DND-41 (cell line): ENCODE measurements around the gene CIRBP.

Experiments used
- ATAC-seq: fragments of 200-7000 bp; cut with Tn5 transposase; 3 replicates; pipeline ENCODE4 v1.9.1; 2021; ENCODE audit warnings: low read depth; ENCODE audit not compliant: insufficient read depth
- DNase-seq: peaks from one replicate; pipeline ENCODE4 v3.0.0-alpha.2; 2020
- H2AFZ ChIP-seq: 2 replicates; pipeline ENCODE4 v1.6.0; 2012; ENCODE audit warnings: low read depth, low read length
- H3K27ac ChIP-seq: 2 replicates; pipeline ENCODE4 v1.5.1; 2012; ENCODE audit warnings: low read length, inconsistent platforms
- H3K27me3 ChIP-seq: fragments of 200-600 bp; sonication (generic); 2 replicates; pipeline ENCODE4 v1.6.0; 2012; ENCODE audit warnings: low read length, mild to moderate bottlenecking, inconsistent platforms; ENCODE audit not compliant: insufficient read depth, poor library complexity
- H3K36me3 ChIP-seq: 2 replicates; pipeline ENCODE4 v1.5.1; 2012; ENCODE audit warnings: low read length, inconsistent platforms; ENCODE audit not compliant: insufficient read depth
- H3K4me1 ChIP-seq: 2 replicates; pipeline ENCODE4 v1.5.1; 2012; ENCODE audit warnings: mild to moderate bottlenecking, low read length; ENCODE audit not compliant: insufficient read depth
- H3K4me2 ChIP-seq: 2 replicates; pipeline ENCODE4 v1.6.0; 2012; ENCODE audit warnings: mild to moderate bottlenecking, moderate library complexity, low read length, inconsistent platforms; ENCODE audit not compliant: insufficient read depth
- H3K4me3 ChIP-seq, 2 experiments: fragments of 200-600 bp in 1 of 2; shearing (Covaris generic) in 1 of 2; 2 replicates each; pipeline ENCODE4 v1.5.1; 2012 to 2016; ENCODE audit warnings: inconsistent platforms in 2 of 2, low read length in 2 of 2, mild to moderate bottlenecking in 2 of 2, low read depth in 1 of 2, moderate library complexity in 1 of 2
- H3K79me2 ChIP-seq: 2 replicates; pipeline ENCODE4 v1.6.0; 2012; ENCODE audit warnings: low read length, inconsistent platforms; ENCODE audit not compliant: insufficient read depth
- H3K9ac ChIP-seq: 2 replicates; pipeline ENCODE4 v1.6.0; 2012; ENCODE audit warnings: low read depth, mild to moderate bottlenecking, inconsistent platforms, low read length, moderate library complexity
- H3K9me3 ChIP-seq: 2 replicates; pipeline ENCODE4 v1.5.1; 2012; ENCODE audit warnings: low read length, moderate library complexity, mild to moderate bottlenecking, inconsistent platforms; ENCODE audit not compliant: insufficient read depth, severe bottlenecking
- H4K20me1 ChIP-seq: 2 replicates; pipeline ENCODE4 v1.6.0; 2012; ENCODE audit warnings: low read length; ENCODE audit not compliant: insufficient read depth
- CTCF ChIP-seq: IDR thresholded peaks from 2 replicates; pipeline ENCODE4 v1.5.1; 2012; ENCODE audit warnings: borderline replicate concordance, low read length, moderate library complexity, mild to moderate bottlenecking; ENCODE audit not compliant: poor library complexity, severe bottlenecking; ENCODE audit errors: extremely low read depth
- EZH2 ChIP-seq: IDR thresholded peaks from 3 replicates; pipeline ENCODE4 v1.6.1; 2012; ENCODE audit warnings: borderline replicate concordance, low read depth, mild to moderate bottlenecking, moderate library complexity, low read length, inconsistent platforms; ENCODE audit not compliant: severe bottlenecking

CIRBP gene

GRCh38 chr19:1284293-1284978 is 15.3 kb downstream of the CIRBP start:
- Histone ChIP-seq H3K79me2 (no peaks in the 10 kb centered on the region), H4K20me1 (peaks cover 12% of the 10 kb centered on the region), H3K4me1 (no peaks in the 10 kb centered on the region), H3K4me3 (no peak overlapping the region), H3K27ac (no peak overlapping the region), H3K27me3 (no peaks in the 10 kb centered on the region), H3K9ac (no peak overlapping the region), H3K9me3 (no peaks in the 10 kb centered on the region), H2AFZ (no peak overlapping the region), H3K4me2 (no peak overlapping the region), H3K36me3 (peaks cover 8% of the 10 kb centered on the region)
- ATAC-seq (no peak), DNase-seq (no peak)
- no peak for TF ChIP-seq CTCF
- no peak for TF ChIP-seq EZH2

- H3K79me2 ChIP-seq, result no peaks in the 10 kb centered on the region
- ATAC-seq (no peak), DNase-seq (no peak)
- no peak overlapping the region for H3K27ac ChIP-seq
- no peaks in the 10 kb centered on the region for H3K9me3 ChIP-seq
- no peak overlapping the region for H3K4me3 ChIP-seq
- no peak overlapping the region for H2AFZ ChIP-seq
- peaks cover under 1% of the 10 kb centered on the region; the same call in 1 of the 2 replicates for H3K36me3 ChIP-seq
- no peaks in the 10 kb centered on the region for H3K4me1 ChIP-seq
- H4K20me1 ChIP-seq, result peaks cover 6% of the 10 kb centered on the region
- no peak for TF ChIP-seq EZH2
- no peaks in the 10 kb centered on the region for H3K27me3 ChIP-seq
- H3K9ac ChIP-seq, result no peak overlapping the region
- H3K4me2 ChIP-seq, result no peak overlapping the region
Measured at GRCh38 chr19:1284979-1285736, 16.0 kb downstream of the CIRBP start.

- Histone ChIP-seq H3K27me3 (no peaks in the 10 kb centered on the region), H3K9me3 (no peaks in the 10 kb centered on the region), H4K20me1 (peaks cover 3% of the 10 kb centered on the region; the same call in 1 of the 2 replicates), H3K27ac (no peak within 1 kb of the TSS), H2AFZ (no peak within 1 kb of the TSS), H3K9ac (no peak within 1 kb of the TSS), H3K4me2 (no peak within 1 kb of the TSS), H3K79me2 (no peaks in the 10 kb centered on the region), H3K4me3 (no peak within 1 kb of the TSS), H3K36me3 (no peaks in the 10 kb centered on the region), H3K4me1 (no peaks in the 10 kb centered on the region)
- ATAC-seq (no peak), DNase-seq (no peak)
- TF ChIP-seq CTCF (no peak), EZH2 (no peak)
Measured at GRCh38 chr19:1285737-1286360, 16.7 kb downstream of the CIRBP start, which contains the start of gene EFNA2. Gene EFNA2 (plus strand): TSS chr19:1285873. CDS start chr19:1286169, 296 bp downstream.
